GM12892 (cell line): ENCODE data around the gene NR4A1.

Source experiments
- POLR2A ChIP-seq: IDR thresholded peaks from 2 replicates; pipeline ENCODE4 v1.6.1; 2011; ENCODE audit warnings: low read depth, low read length, control low read depth
- POLR2AphosphoS5 ChIP-seq: IDR thresholded peaks from 2 replicates; pipeline ENCODE4 v1.6.1; 2011; ENCODE audit warnings: low read depth, low read length, control low read depth
- TAF1 ChIP-seq: IDR thresholded peaks from 2 replicates; pipeline ENCODE4 v1.6.1; 2011; ENCODE audit warnings: low read depth, mild to moderate bottlenecking, control low read depth, low read length, borderline replicate concordance

GRCh38 chr12:52007982-52008510, 43.2 kb upstream of the NR4A1 start:
- no peak for TF ChIP-seq POLR2A
- no peak for TF ChIP-seq POLR2AphosphoS5
- no peak for TF ChIP-seq TAF1
